IMR-90 (cell line): ENCODE results near the gene TVP23C.
"Not testable (repeated sequence)": the region's sequence is repeated elsewhere in the genome, so short reads cannot be mapped to it uniquely, and the experiment has no call there.

Experiments used
- MAZ ChIP-seq: IDR thresholded peaks from 2 replicates; pipeline ENCODE4 v1.6.1; 2012; ENCODE audit warnings: low read depth, mild to moderate bottlenecking, low read length, improper control_type of control experiment, moderate library complexity, borderline replicate concordance
- POLR2A ChIP-seq: IDR thresholded peaks from 2 replicates; pipeline ENCODE4 v1.6.1; 2012; ENCODE audit warnings: mild to moderate bottlenecking, low read depth, low read length
- TF ChIP-seq, protein P1 (sequence below): conservative IDR thresholded peaks from 2 replicates; pipeline ENCODE4 v1.5.1; 2012; ENCODE audit warnings: mild to moderate bottlenecking, low read depth, low read length, improper control_type of control experiment

DNA sequence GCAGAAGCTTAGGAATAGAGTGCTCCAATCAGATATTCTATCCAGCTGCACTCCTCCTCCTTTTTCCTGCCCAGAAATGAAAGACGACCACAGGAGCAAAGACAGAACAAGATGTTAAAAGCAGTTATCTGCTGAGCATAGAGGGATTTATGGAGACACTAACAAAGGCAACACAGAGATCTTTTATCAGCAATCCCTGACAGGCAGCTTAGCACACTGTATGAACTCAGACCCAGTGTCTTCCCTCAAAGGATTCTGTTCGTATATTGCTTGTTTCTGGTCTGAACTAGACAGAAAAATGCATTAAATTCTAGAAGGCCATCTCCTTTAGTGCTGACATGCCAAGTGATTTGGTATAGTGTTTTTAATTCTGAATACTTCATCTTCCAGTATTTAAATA is 16.7 kb downstream of the TVP23C start:
- TF ChIP-seq, protein P1, sequence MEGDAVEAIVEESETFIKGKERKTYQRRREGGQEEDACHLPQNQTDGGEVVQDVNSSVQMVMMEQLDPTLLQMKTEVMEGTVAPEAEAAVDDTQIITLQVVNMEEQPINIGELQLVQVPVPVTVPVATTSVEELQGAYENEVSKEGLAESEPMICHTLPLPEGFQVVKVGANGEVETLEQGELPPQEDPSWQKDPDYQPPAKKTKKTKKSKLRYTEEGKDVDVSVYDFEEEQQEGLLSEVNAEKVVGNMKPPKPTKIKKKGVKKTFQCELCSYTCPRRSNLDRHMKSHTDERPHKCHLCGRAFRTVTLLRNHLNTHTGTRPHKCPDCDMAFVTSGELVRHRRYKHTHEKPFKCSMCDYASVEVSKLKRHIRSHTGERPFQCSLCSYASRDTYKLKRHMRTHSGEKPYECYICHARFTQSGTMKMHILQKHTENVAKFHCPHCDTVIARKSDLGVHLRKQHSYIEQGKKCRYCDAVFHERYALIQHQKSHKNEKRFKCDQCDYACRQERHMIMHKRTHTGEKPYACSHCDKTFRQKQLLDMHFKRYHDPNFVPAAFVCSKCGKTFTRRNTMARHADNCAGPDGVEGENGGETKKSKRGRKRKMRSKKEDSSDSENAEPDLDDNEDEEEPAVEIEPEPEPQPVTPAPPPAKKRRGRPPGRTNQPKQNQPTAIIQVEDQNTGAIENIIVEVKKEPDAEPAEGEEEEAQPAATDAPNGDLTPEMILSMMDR: not testable (repeated sequence)
- not testable (repeated sequence) for TF ChIP-seq POLR2A, MAZ
